Liver (tissue), 9 donors: Measurements from ENCODE around the gene MAP4K4. TPM values are rescaled to one million over a fixed set of nuclear protein-coding genes. Genes with fewer than 3 reads are reported as not detected.

ENCODE experiments used
- DNase-seq: peaks from one replicate; pipeline ENCODE4 v3.0.0-alpha.2; 2017; ENCODE audit warnings: low spot score
- H3K27ac ChIP-seq, 2 donors: one replicate each; pipeline ENCODE4 v1.7.0; 2013; ENCODE audit warnings: inconsistent platforms in 2 of 2, low read length in 2 of 2, control low read depth in 1 of 2, low read depth in 1 of 2, mild to moderate bottlenecking in 1 of 2
- H3K27me3 ChIP-seq, 4 donors: one replicate each; pipeline versions ENCODE4 v1.6.1 to v1.7.0; 2013; ENCODE audit warnings: low read length in 3 of 4, inconsistent platforms in 1 of 4, mild to moderate bottlenecking in 1 of 4, moderate library complexity in 1 of 4; ENCODE audit not compliant: control insufficient read depth in 4 of 4, insufficient read depth in 4 of 4
- H3K36me3 ChIP-seq, 4 donors: one replicate each; pipeline versions ENCODE4 v1.6.1 to v1.7.0; 2013; ENCODE audit warnings: low read length in 3 of 4, mild to moderate bottlenecking in 3 of 4, low read depth in 1 of 4, moderate library complexity in 1 of 4; ENCODE audit not compliant: control insufficient read depth in 4 of 4, insufficient read depth in 3 of 4
- H3K4me1 ChIP-seq, 4 donors: one replicate each; pipeline versions ENCODE4 v1.6.1 to v1.7.0; 2013; ENCODE audit warnings: low read length in 3 of 4, mild to moderate bottlenecking in 3 of 4, moderate library complexity in 1 of 4; ENCODE audit not compliant: control insufficient read depth in 4 of 4, insufficient read depth in 4 of 4
- H3K4me3 ChIP-seq, 3 donors: one replicate each; pipeline versions ENCODE4 v1.6.1 to v1.7.0; 2013; ENCODE audit warnings: low read length in 3 of 3, control low read depth in 1 of 3, low read depth in 1 of 3, mild to moderate bottlenecking in 1 of 3
- H3K9ac ChIP-seq, 2 donors: one replicate each; pipeline ENCODE4 v1.7.0; 2013; ENCODE audit warnings: low read length in 2 of 2, mild to moderate bottlenecking in 2 of 2, moderate library complexity in 2 of 2, control low read depth in 1 of 2, low read depth in 1 of 2
- H3K9me3 ChIP-seq, 4 donors: one replicate each; pipeline versions ENCODE4 v1.6.1 to v1.7.0; 2013; ENCODE audit warnings: low read length in 3 of 4; ENCODE audit not compliant: control insufficient read depth in 4 of 4
- ATF3 ChIP-seq: IDR thresholded peaks from 2 replicates; pipeline ENCODE4 v1.6.1; 2016; ENCODE audit warnings: antibody characterized with exemption
- CTCF ChIP-seq: fragments of 150-350 bp; IDR thresholded peaks from 2 replicates; pipeline ENCODE4 v1.5.1; 2017; ENCODE audit warnings: improper control_type of control experiment, low read depth, low read length; ENCODE audit not compliant: missing input control
- EGR1 ChIP-seq, 2 donors: IDR thresholded peaks; 2 replicates each; pipeline ENCODE4 v1.6.1; 2016 to 2018; ENCODE audit warnings: antibody characterized with exemption in 2 of 2, low read depth in 2 of 2
- FOXA1 ChIP-seq: IDR thresholded peaks from 2 replicates; pipeline ENCODE4 v1.6.1; 2016; ENCODE audit warnings: antibody characterized with exemption
- FOXA2 ChIP-seq: IDR thresholded peaks from 2 replicates; pipeline ENCODE4 v1.6.1; 2016; ENCODE audit warnings: antibody characterized with exemption
- GABPA ChIP-seq, 2 donors: IDR thresholded peaks in 1 of 2; conservative IDR thresholded peaks in 1 of 2; 2 replicates each; pipeline ENCODE4 v1.6.1; 2016; ENCODE audit warnings: antibody characterized with exemption in 2 of 2, mild to moderate bottlenecking in 1 of 2, moderate library complexity in 1 of 2
- HNF4A ChIP-seq, 2 donors: conservative IDR thresholded peaks; 2 replicates each; pipeline ENCODE4 v1.6.1; 2016; ENCODE audit warnings: antibody characterized with exemption in 2 of 2, mild to moderate bottlenecking in 2 of 2
- HNF4G ChIP-seq: IDR thresholded peaks from 2 replicates; pipeline ENCODE4 v1.6.1; 2016; ENCODE audit warnings: antibody characterized with exemption
- JUND ChIP-seq, 2 donors: IDR thresholded peaks; 2 replicates each; pipeline ENCODE4 v1.6.1; 2016; ENCODE audit warnings: antibody characterized with exemption in 2 of 2
- MAX ChIP-seq: IDR thresholded peaks from 2 replicates; pipeline ENCODE4 v1.6.1; 2016; ENCODE audit warnings: antibody characterized with exemption
- NR2F2 ChIP-seq: IDR thresholded peaks from 2 replicates; pipeline ENCODE4 v1.6.1; 2016; ENCODE audit warnings: antibody characterized with exemption
- RAD21 ChIP-seq, 2 donors: IDR thresholded peaks; 2 replicates each; pipeline ENCODE4 v1.6.1; 2016; ENCODE audit warnings: antibody characterized with exemption in 2 of 2, mild to moderate bottlenecking in 2 of 2
- REST ChIP-seq: IDR thresholded peaks from 2 replicates; pipeline ENCODE4 v1.6.1; 2016; ENCODE audit warnings: antibody characterized with exemption, mild to moderate bottlenecking
- RXRA ChIP-seq, 2 donors: IDR thresholded peaks; 2 replicates each; pipeline ENCODE4 v1.6.1; 2017 to 2018; ENCODE audit warnings: antibody characterized with exemption in 2 of 2, mild to moderate bottlenecking in 1 of 2
- SP1 ChIP-seq: IDR thresholded peaks from 2 replicates; pipeline ENCODE4 v1.6.1; 2018; ENCODE audit warnings: antibody characterized with exemption, mild to moderate bottlenecking
- TAF1 ChIP-seq: conservative IDR thresholded peaks from 2 replicates; pipeline ENCODE4 v1.6.1; 2016; ENCODE audit warnings: antibody characterized with exemption, mild to moderate bottlenecking
- YY1 ChIP-seq: IDR thresholded peaks from 2 replicates; pipeline ENCODE4 v1.6.1; 2016; ENCODE audit warnings: antibody characterized with exemption, mild to moderate bottlenecking
- ZBTB33 ChIP-seq: IDR thresholded peaks from 2 replicates; pipeline ENCODE4 v1.6.1; 2016; ENCODE audit warnings: antibody characterized with exemption
- whole genome bisulfite sequencing: extraction: QIAGEN DNeasy Blood & Tissue Kit; methylation state at CpG from one replicate; pipeline ENCODE4 v1.1.7; 2013; 5-methylcytosine and 5-hydroxymethylcytosine counted together
- polyA plus RNA-seq, 2 donors: library from polyadenylated mRNA; stranded (reverse) in 1 of 2; unstranded in 1 of 2; fragments of 200-250 nt in 1 of 2; fragments of >200 nt in 1 of 2; fragmentation: Nextera tagmentation in 1 of 2; extraction: Ambion mirVana in 1 of 2; gene quantifications; one replicate each; pipeline versions ENCODE4 v1.2.1 to v1.2.3, GENCODE V29; 2013 to 2015
- total RNA-seq, 2 donors: library from RNA; depleted of rRNA; stranded (reverse); fragments of >200 nt; gene quantifications; one replicate each; pipeline ENCODE4 v1.2.3, GENCODE V29; 2014
- donor health status: healthy.
- donor health status: healthy.
- donor health status: healthy.
- donor health status: healthy.
- donor health status: healthy.

MAP4K4 gene
- total and polyA plus RNA-seq, 4 donors, result 9.1 to 40.0 (median 23.6) TPM

GRCh38 chr2:101775092-101775491, 77.6 kb downstream of the MAP4K4 start:
- TF ChIP-seq EGR1 (IDR thresholded peaks at IDR 0.05; ENCODE audit: low read depth in 2 of 2), result no peak
- no peak for TF ChIP-seq TAF1
- TF ChIP-seq FOXA1, result no peak
- TF ChIP-seq ATF3, result no peak
- TF ChIP-seq HNF4G, result no peak
- no peak for TF ChIP-seq ZBTB33
- no peak for TF ChIP-seq GABPA (IDR thresholded peaks at IDR 0.05 in 1 of 2, conservative IDR thresholded peaks at IDR 0.05 in 1 of 2)
- TF ChIP-seq NR2F2, result no peak
- no peak for TF ChIP-seq CTCF
- no peak for TF ChIP-seq FOXA2
- no peak for TF ChIP-seq MAX
- TF ChIP-seq RXRA (IDR thresholded peaks at IDR 0.05), result no peak
- TF ChIP-seq JUND (IDR thresholded peaks at IDR 0.05), result no peak
- TF ChIP-seq SP1, result no peak
- no peak for TF ChIP-seq REST
- no peak for TF ChIP-seq YY1
- TF ChIP-seq HNF4A (conservative IDR thresholded peaks at IDR 0.05), result no peak
- TF ChIP-seq RAD21 (IDR thresholded peaks at IDR 0.05), result no peak
- H3K4me3 ChIP-seq, result no peak overlapping the region
- H3K27me3 ChIP-seq, result no peaks in the 10 kb centered on the region
- 88% methylated on average over 2 of the region's 2 CpGs for WGBS
- no peak overlapping the region for H3K9ac ChIP-seq
- no peaks in the 10 kb centered on the region for H3K36me3 ChIP-seq
- H3K27ac ChIP-seq, result no peak overlapping the region
- peaks cover 12 to 54% (median 31%) of the 10 kb centered on the region in 4 donors for H3K4me1 ChIP-seq
- DNase-seq, result no peak
- no peaks in the 10 kb centered on the region for H3K9me3 ChIP-seq
